NCI-H1930 (cell line): ENCODE data around the gene BAZ2B.

Experiments
- DNase-seq, 2 experiments: peaks; one replicate each; lab custom pipeline; 2025; lab: John Stamatoyannopoulos, UW

The BAZ2B gene

GRCh38 chr2:159317392-159318088 is 298.8 kb downstream of the BAZ2B start:
- DNase-seq = no peak

DNA sequence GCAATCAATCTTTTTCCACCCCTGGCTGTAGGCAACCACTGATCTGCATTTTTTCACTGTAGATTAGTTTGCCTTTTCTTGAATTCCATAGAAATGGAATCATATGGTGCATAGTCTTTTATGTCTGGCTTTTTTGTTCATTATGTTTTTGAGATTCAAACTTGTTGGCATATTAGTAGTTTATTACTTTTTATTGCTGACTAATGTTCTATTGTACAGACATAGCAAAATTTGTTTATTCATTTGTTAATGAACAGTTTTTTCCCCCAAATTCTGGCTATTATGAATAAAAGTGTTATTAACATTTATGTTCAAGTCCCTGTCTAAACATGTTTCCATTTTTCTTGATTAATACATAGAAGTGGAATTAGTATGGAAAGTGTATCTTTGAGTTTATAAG is 308.4 kb downstream of the BAZ2B start:
- no peak for DNase-seq

DNA sequence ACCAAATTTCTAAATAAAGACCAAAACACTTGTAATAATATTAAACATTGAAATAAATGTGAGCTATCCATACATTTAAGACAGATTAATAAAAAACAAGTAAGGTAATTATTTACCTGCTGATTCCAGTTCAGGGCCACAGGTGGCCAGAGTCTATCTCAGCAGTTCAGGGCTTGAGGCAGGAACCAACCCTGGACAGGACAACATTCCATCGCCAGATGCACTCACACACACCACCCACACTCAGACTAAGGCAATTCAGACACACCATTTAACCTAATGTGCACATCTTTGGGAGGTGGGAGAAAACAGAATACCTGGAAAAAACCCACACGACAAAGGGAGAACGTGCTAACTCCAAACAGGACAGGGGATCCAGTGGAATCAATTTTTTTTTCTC is 315.8 kb downstream of the BAZ2B start:
- DNase-seq = no peak

GRCh38 chr2:159298967-159299366 is 317.4 kb downstream of the BAZ2B start:
- DNase-seq = no peak

DNA sequence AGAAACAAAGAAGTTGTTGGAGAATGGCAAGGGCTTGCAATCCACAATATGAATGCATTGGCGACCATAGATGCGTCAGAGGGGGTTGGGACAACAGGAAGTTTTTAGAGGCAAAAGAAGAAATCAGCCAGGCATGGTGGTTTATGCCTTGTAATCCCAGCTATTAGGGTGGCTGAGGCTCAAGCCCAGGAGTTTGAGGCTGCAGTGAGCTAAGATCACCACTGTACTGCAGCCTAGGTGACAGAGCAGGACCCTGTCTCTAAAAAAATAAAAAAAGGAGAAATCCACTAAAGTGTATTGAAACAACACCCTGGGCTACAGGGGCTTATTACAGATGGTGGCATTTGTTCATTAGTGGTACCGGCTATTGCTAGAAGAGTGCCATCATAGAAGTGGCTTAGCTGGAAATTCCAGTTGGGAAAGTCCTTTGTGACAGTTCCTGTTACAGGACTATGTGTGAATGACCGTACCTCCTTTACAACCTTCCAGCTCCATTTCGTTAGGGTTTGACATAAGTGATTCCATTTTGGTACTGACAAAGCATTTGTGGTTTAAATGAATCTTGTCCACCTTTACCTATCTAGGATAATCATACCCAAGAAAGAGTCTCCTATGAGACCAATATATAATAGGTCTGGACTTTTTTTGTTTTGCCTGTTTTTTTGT is 319.2 kb downstream of the BAZ2B start:
- no peak for DNase-seq

GRCh38 chr2:159292157-159292556 is 324.2 kb downstream of the BAZ2B start:
- no peak for DNase-seq

DNA sequence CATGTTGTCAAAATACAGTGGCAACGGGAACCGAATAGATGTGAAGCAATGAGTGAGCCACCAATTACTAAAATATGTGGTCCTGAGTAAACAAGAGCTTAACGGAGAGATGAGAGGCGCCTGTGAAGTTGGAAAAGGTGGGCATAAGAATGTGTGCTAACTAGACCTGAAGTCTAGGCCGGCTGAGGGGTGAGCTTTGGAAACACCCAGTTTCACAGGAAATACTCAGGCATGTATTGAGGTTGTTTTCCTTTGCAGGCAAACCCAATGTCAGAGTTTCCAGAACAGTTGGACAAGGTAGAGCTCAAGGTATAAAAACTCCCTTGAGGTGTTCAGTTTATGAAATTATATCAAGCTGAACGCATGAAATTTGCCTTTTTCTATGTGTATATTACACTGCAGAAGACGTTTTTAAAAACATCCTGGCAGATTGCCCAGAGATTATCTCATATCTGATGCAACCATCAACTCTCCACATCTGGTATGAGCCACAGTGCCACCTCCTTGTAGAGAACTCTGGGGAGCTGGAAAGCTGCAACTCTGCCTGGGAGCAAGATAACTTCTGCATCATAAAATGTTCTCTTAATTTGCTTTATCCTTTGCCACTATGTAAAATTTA is 325.9 kb downstream of the BAZ2B start:
- peak in 1 of 2 experiments; percentile 40 for DNase-seq

GRCh38 chr2:159287733-159288132 is 328.6 kb downstream of the BAZ2B start:
- DNase-seq = no peak

DNA sequence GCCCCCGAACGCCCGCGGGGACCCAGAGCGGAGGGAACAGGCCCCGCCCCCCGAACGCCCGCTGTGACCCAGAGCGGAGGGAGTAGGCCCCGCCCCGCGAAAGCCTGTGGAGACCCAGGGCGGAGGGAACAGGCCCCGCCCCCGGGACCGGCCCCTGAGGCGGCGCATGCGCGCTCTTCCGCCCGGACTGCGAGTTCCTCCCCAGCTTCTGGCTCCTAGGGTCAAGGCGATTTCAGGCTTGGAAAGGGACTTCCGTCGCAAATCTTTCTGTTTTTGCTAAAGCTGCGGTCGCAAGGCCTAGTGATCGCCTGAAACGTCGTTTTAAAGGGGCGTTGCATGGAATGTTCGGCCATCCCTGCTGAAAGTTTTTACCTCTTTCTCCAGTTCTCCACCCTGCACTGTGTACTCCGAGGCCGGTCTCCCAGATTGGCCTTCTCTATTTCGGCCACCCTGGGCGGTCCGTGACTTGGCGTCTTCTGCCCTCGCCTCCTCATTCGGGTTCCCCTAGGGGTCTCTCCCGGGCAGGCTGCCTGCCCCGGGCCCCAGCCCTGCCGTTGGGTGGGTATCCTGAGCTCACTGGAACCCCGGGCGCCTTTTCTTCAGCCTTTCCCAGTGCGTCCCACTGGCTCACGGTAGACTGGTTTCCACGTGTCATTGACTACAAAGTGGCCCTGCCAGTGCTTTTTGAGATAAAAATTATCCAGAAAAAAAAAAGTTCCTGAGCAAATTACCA is 329.5 kb downstream of the BAZ2B start:
- peak; percentile 94 to 98 for DNase-seq

DNA sequence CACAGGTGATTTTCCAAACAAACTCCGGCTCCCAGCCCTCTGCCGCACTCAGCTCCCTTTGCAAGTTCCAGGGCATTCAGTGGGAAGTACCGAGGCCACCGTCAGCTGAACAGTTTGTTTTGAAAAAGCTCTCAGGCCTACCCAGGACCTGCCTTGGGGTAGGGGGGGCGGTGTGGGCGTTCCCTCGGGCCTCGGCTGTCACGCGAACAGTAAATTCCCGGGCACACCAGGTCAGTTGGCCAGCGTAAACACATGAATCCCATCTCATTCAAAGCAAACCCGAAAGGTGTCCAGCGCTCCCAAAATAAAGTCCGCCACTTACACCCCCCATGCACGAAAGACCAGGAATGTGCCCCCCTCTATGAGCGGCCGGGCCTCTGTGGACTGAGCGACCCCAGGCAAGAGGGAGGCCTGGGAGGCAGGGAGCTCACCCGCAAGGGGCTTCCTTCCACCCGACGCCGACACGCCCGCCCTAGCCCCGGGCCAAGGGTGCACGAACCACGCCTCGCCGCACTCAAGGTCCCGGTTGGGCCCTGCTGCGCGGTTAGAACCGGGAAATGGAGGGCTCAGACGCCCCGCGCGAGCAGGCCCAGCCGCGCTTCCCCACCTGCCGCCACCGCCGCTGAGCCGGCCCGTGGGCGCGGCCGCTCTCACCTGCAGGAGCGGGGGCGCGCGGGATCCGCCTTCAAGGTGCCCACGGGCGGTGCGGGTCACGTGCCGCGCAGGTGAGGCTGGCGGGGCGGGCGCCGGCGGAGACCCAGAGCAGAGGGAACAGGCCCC is 330.2 kb downstream of the BAZ2B start, which contains the start of gene WDSUB1:
WDSUB1 (minus strand) TSS at position 775 of the 780 bp plus-strand sequence. CDS start 3,634 bp downstream, outside the sequence.
- peak; percentile 23 to 26 for DNase-seq

DNA sequence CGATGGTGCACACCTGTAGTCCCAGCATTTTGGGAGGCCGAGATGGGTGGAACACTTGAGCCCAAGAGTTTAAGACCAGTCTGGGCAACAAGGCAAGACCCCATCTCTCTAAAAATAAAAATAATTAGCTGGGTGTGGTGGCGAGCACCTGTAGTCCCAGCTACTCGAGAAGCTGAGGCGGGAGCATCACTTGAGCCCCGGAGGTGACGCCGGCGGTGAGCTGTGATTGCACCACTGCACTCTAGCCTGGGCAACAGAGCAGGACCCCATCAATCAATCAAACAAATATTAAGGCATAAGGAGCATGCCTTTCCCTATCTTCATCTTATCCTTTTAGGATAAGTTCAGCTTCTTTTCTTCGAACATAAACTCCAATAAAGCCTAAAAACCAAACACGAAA is 330.9 kb downstream of the BAZ2B start:
- DNase-seq = no peak

- no peak for DNase-seq
These were observed 332.8 kb downstream of the BAZ2B start for GRCh38 chr2:159283529-159283928.

GRCh38 chr2:159281002-159281401 is 335.3 kb downstream of the BAZ2B start:
- no peak for DNase-seq

GRCh38 chr2:159279700-159280099 is 336.6 kb downstream of the BAZ2B start:
- DNase-seq = no peak

GRCh38 chr2:159275111-159275510 is 341.2 kb downstream of the BAZ2B start:
- DNase-seq = no peak

DNA sequence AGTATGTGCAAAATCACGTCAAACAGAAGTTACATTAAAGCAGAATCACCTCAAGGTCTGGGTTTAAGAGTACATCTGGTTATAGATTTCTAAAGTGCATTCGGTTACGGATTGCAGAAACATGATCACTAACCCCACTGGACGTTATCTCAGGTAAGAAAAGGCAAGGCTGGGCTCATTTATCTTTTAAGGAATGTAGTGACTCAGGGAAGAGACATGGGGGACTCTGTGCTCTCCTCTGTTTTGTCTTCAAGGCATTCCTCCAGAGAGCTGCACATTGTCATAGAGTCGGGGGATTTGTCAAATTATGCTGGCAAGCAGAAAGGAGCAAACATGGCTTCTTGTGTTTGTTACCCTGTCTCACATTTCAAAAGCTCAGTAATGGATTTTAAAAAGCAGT is 344.2 kb downstream of the BAZ2B start:
- DNase-seq = no peak

DNA sequence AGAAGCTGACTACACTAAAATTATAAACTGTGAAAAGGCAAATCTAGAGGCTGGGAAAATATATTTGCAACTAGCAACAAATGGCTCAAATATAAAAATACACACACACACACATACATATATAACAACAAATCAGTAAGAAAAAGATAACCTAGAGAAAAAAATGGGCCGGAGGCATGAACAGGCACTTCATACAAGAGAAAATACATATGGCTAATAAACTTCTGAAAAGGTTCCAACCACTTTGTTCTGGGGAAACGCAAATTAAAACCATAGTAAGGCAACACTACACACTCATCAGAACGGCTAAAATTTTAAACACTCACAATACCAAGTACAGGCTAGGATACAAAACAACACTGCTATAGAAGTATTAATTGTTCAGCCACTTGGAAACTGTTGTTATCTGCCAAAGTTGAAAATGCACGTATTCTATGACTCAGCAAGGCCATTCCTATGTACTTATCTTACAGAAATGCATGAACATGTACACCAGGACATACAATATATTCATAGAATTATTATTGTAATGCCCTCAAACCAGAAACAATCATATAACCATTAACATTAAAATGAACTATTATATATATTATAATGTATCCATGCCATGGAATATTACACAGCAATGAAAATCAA is 345.5 kb downstream of the BAZ2B start:
- no peak for DNase-seq
